WTC11 (cell line): ENCODE measurements around the gene WDR62.

ENCODE experiments used
- ATF2 ChIP-seq: sonication (generic); formaldehyde crosslinking; IDR thresholded peaks from 2 replicates; pipeline ENCODE4 v1.8.1; 2022; ENCODE audit warnings: low read depth, missing genetic modification reagents, borderline replicate concordance
- CREB1 ChIP-seq: sonication (generic); formaldehyde crosslinking; IDR thresholded peaks from 2 replicates; pipeline ENCODE4 v1.8.0; 2023; ENCODE audit warnings: mild to moderate bottlenecking, missing genetic modification reagents
- CTCF ChIP-seq: fragments of 200-600 bp; IDR thresholded peaks from 2 replicates; pipeline ENCODE4 v1.8.0; 2022; ENCODE audit warnings: antibody characterized with exemption
- FOXJ3 ChIP-seq: sonication (generic); formaldehyde crosslinking; IDR thresholded peaks from 2 replicates; pipeline ENCODE4 v1.9.0; 2021; ENCODE audit warnings: missing genetic modification reagents, mild to moderate bottlenecking, borderline replicate concordance
- GABPB1 ChIP-seq: sonication (generic); formaldehyde crosslinking; IDR thresholded peaks from 2 replicates; pipeline ENCODE4 v1.8.1; 2023; ENCODE audit warnings: mild to moderate bottlenecking, missing genetic modification reagents
- SOX15 ChIP-seq: fragments of 250-450 bp; sonication (Bioruptor Pico); IDR thresholded peaks from 2 replicates; pipeline ENCODE4 v1.9.0; 2021; ENCODE audit warnings: mild to moderate bottlenecking
- USF2 ChIP-seq: sonication (generic); formaldehyde crosslinking; IDR thresholded peaks from 2 replicates; pipeline ENCODE4 v1.8.1; 2023; ENCODE audit warnings: mild to moderate bottlenecking, missing genetic modification reagents, moderate library complexity
- TF ChIP-seq, protein P1 (sequence below): sonication (generic); formaldehyde crosslinking; IDR thresholded peaks from 2 replicates; pipeline ENCODE4 v1.8.0; 2022; ENCODE audit warnings: mild to moderate bottlenecking, missing genetic modification reagents
- TF ChIP-seq, protein P2 (sequence below): sonication (generic); formaldehyde crosslinking; IDR thresholded peaks from 2 replicates; pipeline ENCODE4 v1.8.1; 2023; ENCODE audit warnings: mild to moderate bottlenecking, missing genetic modification reagents
- TF ChIP-seq, protein P3 (sequence below): sonication (generic); formaldehyde crosslinking; IDR thresholded peaks from 2 replicates; pipeline ENCODE4 v1.8.0; 2022; ENCODE audit warnings: missing genetic modification reagents
- TF ChIP-seq, protein P4 (sequence below): sonication (generic); formaldehyde crosslinking; IDR thresholded peaks from 2 replicates; pipeline ENCODE4 v1.8.1; 2023; ENCODE audit warnings: mild to moderate bottlenecking, missing genetic modification reagents, moderate library complexity

- no peak for TF ChIP-seq GABPB1 (CRISPR knock-in tag)
- TF ChIP-seq ATF2, result no peak
- TF ChIP-seq USF2 (CRISPR knock-in tag), result no peak
- TF ChIP-seq CTCF, result no peak
- TF ChIP-seq, protein P1, sequence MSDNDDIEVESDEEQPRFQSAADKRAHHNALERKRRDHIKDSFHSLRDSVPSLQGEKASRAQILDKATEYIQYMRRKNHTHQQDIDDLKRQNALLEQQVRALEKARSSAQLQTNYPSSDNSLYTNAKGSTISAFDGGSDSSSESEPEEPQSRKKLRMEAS (CRISPR knock-in tag), result no peak
- TF ChIP-seq, protein P2, sequence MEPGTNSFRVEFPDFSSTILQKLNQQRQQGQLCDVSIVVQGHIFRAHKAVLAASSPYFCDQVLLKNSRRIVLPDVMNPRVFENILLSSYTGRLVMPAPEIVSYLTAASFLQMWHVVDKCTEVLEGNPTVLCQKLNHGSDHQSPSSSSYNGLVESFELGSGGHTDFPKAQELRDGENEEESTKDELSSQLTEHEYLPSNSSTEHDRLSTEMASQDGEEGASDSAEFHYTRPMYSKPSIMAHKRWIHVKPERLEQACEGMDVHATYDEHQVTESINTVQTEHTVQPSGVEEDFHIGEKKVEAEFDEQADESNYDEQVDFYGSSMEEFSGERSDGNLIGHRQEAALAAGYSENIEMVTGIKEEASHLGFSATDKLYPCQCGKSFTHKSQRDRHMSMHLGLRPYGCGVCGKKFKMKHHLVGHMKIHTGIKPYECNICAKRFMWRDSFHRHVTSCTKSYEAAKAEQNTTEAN (CRISPR knock-in tag), result no peak
- no peak for TF ChIP-seq FOXJ3 (CRISPR knock-in tag)
- no peak for TF ChIP-seq SOX15 (CRISPR knock-in tag)
- TF ChIP-seq CREB1 (CRISPR knock-in tag), result no peak
- TF ChIP-seq, protein P3, sequence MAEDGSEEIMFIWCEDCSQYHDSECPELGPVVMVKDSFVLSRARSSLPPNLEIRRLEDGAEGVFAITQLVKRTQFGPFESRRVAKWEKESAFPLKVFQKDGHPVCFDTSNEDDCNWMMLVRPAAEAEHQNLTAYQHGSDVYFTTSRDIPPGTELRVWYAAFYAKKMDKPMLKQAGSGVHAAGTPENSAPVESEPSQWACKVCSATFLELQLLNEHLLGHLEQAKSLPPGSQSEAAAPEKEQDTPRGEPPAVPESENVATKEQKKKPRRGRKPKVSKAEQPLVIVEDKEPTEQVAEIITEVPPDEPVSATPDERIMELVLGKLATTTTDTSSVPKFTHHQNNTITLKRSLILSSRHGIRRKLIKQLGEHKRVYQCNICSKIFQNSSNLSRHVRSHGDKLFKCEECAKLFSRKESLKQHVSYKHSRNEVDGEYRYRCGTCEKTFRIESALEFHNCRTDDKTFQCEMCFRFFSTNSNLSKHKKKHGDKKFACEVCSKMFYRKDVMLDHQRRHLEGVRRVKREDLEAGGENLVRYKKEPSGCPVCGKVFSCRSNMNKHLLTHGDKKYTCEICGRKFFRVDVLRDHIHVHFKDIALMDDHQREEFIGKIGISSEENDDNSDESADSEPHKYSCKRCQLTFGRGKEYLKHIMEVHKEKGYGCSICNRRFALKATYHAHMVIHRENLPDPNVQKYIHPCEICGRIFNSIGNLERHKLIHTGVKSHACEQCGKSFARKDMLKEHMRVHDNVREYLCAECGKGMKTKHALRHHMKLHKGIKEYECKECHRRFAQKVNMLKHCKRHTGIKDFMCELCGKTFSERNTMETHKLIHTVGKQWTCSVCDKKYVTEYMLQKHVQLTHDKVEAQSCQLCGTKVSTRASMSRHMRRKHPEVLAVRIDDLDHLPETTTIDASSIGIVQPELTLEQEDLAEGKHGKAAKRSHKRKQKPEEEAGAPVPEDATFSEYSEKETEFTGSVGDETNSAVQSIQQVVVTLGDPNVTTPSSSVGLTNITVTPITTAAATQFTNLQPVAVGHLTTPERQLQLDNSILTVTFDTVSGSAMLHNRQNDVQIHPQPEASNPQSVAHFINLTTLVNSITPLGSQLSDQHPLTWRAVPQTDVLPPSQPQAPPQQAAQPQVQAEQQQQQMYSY, result no peak
- TF ChIP-seq, protein P4, sequence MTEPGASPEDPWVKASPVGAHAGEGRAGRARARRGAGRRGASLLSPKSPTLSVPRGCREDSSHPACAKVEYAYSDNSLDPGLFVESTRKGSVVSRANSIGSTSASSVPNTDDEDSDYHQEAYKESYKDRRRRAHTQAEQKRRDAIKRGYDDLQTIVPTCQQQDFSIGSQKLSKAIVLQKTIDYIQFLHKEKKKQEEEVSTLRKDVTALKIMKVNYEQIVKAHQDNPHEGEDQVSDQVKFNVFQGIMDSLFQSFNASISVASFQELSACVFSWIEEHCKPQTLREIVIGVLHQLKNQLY (CRISPR knock-in tag), result no peak
Measured at GRCh38 chr19:36019061-36019670, 35.5 kb upstream of the WDR62 start.
